GM12875 (cell line): ENCODE data around the gene AP4S1.
A peak's percentile ranks its signal among the peaks of the same experiment; 100 is the strongest.
"Not testable (repeated sequence)": the region's sequence is repeated elsewhere in the genome, so short reads cannot be mapped to it uniquely, and the experiment has no call there.

Source experiments
- H3K4me3 ChIP-seq: one replicate; pipeline ENCODE4 v1.5.1; 2011; ENCODE audit warnings: low read depth, low read length, control low read depth
- TF ChIP-seq, protein P1 (sequence below): IDR thresholded peaks from 2 replicates; pipeline ENCODE4 v1.5.1; 2011; ENCODE audit warnings: low read depth, mild to moderate bottlenecking, control low read depth, inconsistent platforms, low read length, moderate library complexity, borderline replicate concordance; ENCODE audit not compliant: insufficient read depth

Gene AP4S1, protein sequence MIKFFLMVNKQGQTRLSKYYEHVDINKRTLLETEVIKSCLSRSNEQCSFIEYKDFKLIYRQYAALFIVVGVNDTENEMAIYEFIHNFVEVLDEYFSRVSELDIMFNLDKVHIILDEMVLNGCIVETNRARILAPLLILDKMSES

DNA sequence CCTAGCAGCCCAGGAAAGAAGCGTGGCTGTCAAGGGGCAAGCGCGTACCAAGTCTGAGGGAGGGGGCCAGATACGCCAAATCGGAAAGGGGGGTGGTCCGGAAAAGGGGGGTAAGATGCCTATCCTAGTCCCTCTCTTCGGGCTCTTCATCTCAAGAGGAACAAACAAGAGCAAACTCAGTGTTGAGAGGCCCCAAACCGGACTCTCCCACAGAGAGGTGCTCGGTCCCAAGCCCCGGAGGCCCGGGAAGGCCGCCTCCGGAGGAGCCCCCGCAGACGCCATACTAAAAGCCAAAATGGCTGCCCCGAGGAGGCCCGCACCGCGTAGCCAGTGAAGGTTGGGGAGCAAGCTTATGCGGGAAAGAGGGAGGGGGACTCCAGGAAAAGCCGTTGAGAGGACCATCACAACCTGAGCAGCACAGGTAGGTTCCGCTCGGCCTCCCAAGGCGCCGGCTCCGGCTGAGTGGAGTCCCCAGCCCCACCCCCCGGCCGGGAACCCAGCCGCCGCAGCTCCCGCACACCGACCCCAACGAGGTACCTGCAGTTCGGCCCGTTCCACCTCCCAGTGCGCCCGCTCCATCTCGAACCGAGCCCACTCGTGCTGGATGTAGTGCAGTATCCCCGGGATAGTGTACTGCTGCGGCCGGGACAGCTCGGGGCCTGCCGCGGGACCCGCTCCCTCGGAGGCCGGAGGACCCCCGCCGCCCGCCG, at the start of gene AP4S1:
Gene AP4S1, plus strand, starts transcription at position 283 of the 710 bp plus-strand sequence. CDS start 40,548 bp downstream, outside the sequence.
- TF ChIP-seq, protein P1, sequence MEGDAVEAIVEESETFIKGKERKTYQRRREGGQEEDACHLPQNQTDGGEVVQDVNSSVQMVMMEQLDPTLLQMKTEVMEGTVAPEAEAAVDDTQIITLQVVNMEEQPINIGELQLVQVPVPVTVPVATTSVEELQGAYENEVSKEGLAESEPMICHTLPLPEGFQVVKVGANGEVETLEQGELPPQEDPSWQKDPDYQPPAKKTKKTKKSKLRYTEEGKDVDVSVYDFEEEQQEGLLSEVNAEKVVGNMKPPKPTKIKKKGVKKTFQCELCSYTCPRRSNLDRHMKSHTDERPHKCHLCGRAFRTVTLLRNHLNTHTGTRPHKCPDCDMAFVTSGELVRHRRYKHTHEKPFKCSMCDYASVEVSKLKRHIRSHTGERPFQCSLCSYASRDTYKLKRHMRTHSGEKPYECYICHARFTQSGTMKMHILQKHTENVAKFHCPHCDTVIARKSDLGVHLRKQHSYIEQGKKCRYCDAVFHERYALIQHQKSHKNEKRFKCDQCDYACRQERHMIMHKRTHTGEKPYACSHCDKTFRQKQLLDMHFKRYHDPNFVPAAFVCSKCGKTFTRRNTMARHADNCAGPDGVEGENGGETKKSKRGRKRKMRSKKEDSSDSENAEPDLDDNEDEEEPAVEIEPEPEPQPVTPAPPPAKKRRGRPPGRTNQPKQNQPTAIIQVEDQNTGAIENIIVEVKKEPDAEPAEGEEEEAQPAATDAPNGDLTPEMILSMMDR, result no peak
- peak within 1 kb of the TSS; percentile 60 for H3K4me3 ChIP-seq

DNA sequence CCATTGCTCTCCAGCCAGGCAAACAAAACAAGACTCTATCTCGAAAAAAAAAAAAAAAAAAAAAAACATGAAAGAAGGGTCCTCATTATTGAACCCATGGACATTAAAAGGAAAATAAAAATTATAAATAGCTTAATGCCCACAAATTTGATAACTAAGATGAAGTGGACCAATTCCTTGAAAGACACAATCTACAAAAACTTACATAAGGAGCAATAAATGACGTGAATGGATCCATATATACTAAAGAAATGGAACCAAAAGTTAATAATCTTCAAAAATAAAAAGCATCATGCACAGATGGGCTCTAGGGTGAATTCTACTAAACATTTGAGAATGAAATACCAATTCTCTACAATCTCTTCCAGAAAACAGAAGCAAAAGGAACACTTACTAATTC, 47.7 kb upstream of the AP4S1 start:
- TF ChIP-seq, protein P1, result no peak
- H3K4me3 ChIP-seq, result no peak overlapping the region

DNA sequence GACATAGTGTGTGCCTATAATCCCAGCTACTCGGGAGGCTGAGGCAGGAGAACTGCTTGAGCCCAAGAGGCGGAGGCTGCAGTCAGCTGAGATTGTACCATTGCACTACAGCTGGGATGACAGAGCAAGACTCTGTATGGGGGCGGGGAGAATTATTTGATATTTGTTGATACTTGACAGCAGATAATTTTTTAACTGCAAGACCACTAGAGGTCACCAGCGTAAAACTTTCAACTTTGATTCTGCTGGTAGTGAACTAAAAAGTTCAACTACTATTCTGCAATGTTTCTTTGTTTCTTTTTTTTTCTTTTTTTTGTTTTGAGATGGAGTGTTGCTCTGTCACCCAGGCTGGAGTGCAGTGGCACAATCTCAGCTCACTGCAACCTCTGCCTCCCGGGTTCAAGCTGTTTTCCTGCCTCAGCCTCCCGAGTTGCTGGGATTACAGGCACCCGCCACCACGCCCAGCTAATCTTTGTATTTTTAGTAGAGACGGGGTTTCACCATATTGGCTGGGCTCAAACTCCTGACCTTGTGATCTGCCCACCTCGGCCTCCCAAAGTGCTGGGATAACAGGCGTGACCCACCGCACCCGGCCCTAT, 45.2 kb upstream of the AP4S1 start:
- TF ChIP-seq, protein P1, result peak; percentile 25; the same call in 1 of the 2 replicates
- not testable (repeated sequence) for H3K4me3 ChIP-seq

DNA sequence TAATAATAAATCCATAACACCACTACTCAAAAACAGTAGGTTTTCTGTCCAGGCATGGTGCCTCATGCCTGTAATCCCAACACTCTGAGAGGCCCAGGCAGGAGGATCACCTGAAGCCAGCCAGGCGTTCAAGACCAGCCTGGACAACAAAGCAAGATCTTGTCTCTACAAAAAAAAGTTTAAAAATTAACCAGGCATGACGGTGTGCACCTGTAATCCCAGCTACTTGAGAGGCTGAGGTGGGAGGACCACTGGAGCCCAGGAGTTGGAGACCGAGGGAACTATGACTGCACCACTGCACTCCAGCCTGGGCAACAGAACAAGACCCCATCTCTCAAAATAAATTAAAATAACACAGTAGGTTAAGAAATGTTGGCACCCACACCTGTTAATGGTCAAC, 44.5 kb upstream of the AP4S1 start:
- H3K4me3 ChIP-seq, result no peak overlapping the region
- TF ChIP-seq, protein P1, result no peak

DNA sequence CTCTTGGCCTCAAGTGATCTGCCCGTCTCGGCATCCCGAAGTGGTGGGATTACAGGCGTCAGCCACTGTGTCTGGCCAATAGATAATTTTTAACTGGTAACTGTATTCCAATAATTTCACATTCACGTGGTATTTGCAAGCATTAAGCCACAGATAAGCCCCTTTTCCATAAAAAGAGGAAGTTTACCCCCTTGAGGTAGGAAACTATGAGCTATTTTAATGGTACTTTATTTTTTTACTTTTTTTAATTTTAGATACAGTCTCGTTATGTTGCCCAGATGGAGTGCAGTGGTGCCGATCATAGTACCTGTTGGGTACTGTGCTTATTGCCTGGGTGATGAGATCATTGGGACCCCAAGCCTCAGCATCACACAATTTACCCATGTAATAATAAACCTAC, 42.9 kb upstream of the AP4S1 start:
- TF ChIP-seq, protein P1, result no peak
- no peak overlapping the region for H3K4me3 ChIP-seq

DNA sequence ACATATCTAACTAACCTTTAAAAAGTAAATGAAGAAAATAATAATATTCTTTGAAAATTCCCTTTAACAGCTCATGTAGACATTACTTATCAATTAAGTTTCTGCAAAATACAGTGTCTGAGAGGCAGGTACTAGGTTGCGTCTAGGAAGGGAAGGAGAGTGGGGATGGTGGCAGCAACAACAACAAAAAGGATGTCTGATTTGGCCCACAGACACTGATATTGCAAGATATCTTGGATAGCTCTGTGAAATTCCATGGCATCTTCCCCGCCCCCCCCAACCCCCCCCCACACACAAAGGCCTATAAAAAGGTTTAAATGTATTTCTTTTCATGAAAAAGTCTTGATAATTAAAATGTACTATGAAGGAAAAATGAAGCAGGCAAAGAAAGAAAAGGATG, 41.6 kb upstream of the AP4S1 start:
- no peak overlapping the region for H3K4me3 ChIP-seq
- TF ChIP-seq, protein P1, result no peak

DNA sequence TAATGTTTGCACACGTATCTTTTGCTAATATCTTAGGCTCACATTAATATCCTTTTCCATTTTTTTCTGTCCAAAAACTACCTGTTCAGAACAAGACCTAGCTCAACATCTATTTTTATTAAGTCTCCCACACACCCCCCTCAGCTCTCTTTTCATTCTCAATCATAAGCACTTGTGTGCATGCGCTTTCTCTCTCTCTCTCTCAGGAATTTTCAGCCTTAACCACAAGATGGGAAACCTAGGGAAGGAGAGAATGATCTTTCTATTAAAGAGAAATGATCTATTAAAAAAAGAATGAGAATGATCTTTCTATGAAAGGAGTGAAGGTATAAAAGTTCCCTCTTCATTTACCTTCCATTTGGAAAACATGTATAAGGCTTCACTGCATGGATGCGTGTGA, 39.7 kb upstream of the AP4S1 start:
- H3K4me3 ChIP-seq, result no peak overlapping the region
- TF ChIP-seq, protein P1, result no peak
